ENCODE measurements around the gene FN1. TPM values are rescaled to one million over a fixed set of nuclear protein-coding genes. Genes with fewer than 3 reads are reported as not detected.

Gene FN1
- total RNA-seq, 1 donor from 2014 or later: 52.0 TPM

GRCh38 chr2:215460682-215461382 is 25.0 kb upstream of the FN1 start:
- H3K27ac ChIP-seq: no peak overlapping the region
- no peaks in the 10 kb centered on the region for H4K20me1 ChIP-seq (ENCODE audit: low read depth)
- TF ChIP-seq EZH2phosphoT487 (IDR thresholded peaks at IDR 0.05) (no peak), CTCF (IDR thresholded peaks at IDR 0.05) (no peak), EZH2 (IDR thresholded peaks at IDR 0.05) (no peak)
- no peaks in the 10 kb centered on the region for H3F3A ChIP-seq (ENCODE audit: low read depth)
- H3K4me3 Mint-ChIP-seq: no peak overlapping the region
- H3K4me1 Mint-ChIP-seq: no peaks in the 10 kb centered on the region
- H3K4me3 ChIP-seq: no peak overlapping the region
- H3K27ac Mint-ChIP-seq: no peak overlapping the region
- DNase-seq (ENCODE audit: low spot score): no peak
- no peaks in the 10 kb centered on the region for H3K36me3 Mint-ChIP-seq
- peaks cover 4% of the 10 kb centered on the region for H3K27me3 Mint-ChIP-seq (ENCODE audit: insufficient read depth, low read depth)
- no peaks in the 10 kb centered on the region for H3K27me3 ChIP-seq
- H3K4me2 ChIP-seq: no peak overlapping the region
- no peaks in the 10 kb centered on the region for H3K9me3 Mint-ChIP-seq
- H3K9me3 ChIP-seq (ENCODE audit: low read depth): no peaks in the 10 kb centered on the region
- H2AFZ ChIP-seq (replicated peaks): no peak overlapping the region
- H3K4me1 ChIP-seq: no peaks in the 10 kb centered on the region
- no peaks in the 10 kb centered on the region for H3K79me2 ChIP-seq (ENCODE audit: low read depth)
- no peaks in the 10 kb centered on the region for H3K36me3 ChIP-seq
- no peak overlapping the region for H3K9ac ChIP-seq

- Histone ChIP-seq H3K36me3 (no peaks in the 10 kb centered on the region), H3K4me1 (no peaks in the 10 kb centered on the region), H3K27me3 (no peaks in the 10 kb centered on the region), H3K4me2 (no peak overlapping the region), H3K9me3 (ENCODE audit: low read depth) (no peaks in the 10 kb centered on the region), H3K79me2 (ENCODE audit: low read depth) (no peaks in the 10 kb centered on the region), H4K20me1 (ENCODE audit: low read depth) (no peaks in the 10 kb centered on the region), H3K27ac (no peak overlapping the region), H3K4me3 (no peak overlapping the region), H3F3A (ENCODE audit: low read depth) (no peaks in the 10 kb centered on the region), H3K9ac (no peak overlapping the region), H2AFZ (replicated peaks) (no peak overlapping the region)
- Mint-ChIP-seq H3K9me3 (no peaks in the 10 kb centered on the region), H3K4me1 (no peaks in the 10 kb centered on the region), H3K27me3 (ENCODE audit: insufficient read depth, low read depth) (peaks cover 2% of the 10 kb centered on the region), H3K36me3 (no peaks in the 10 kb centered on the region), H3K4me3 (no peak overlapping the region), H3K27ac (no peak overlapping the region)
- no peak for TF ChIP-seq EZH2phosphoT487 (IDR thresholded peaks at IDR 0.05)
- TF ChIP-seq EZH2 (IDR thresholded peaks at IDR 0.05): no peak
- no peak for TF ChIP-seq CTCF (IDR thresholded peaks at IDR 0.05)
- no peak for DNase-seq (ENCODE audit: low spot score)
Observed at GRCh38 chr2:215455958-215456357, 20.1 kb upstream of the FN1 start.

GRCh38 chr2:215454519-215455246 is 18.8 kb upstream of the FN1 start:
- peak; percentile 31 for DNase-seq (ENCODE audit: low spot score)
- H3K27me3 ChIP-seq: no peaks in the 10 kb centered on the region
- Mint-ChIP-seq H3K9me3 (peaks cover 2% of the 10 kb centered on the region), H3K27me3 (ENCODE audit: insufficient read depth, low read depth) (peaks cover 2% of the 10 kb centered on the region), H3K4me3 (no peak overlapping the region), H3K36me3 (no peaks in the 10 kb centered on the region), H3K27ac (no peak overlapping the region), H3K4me1 (no peaks in the 10 kb centered on the region)
- H3K4me1 ChIP-seq: no peaks in the 10 kb centered on the region
- no peak overlapping the region for H2AFZ ChIP-seq (replicated peaks)
- no peak overlapping the region for H3K27ac ChIP-seq
- TF ChIP-seq EZH2 (IDR thresholded peaks at IDR 0.05): no peak
- no peak for TF ChIP-seq EZH2phosphoT487 (IDR thresholded peaks at IDR 0.05)
- TF ChIP-seq CTCF (IDR thresholded peaks at IDR 0.05): peak; percentile 77
- H3K4me3 ChIP-seq: no peak overlapping the region
- H3K4me2 ChIP-seq: no peak overlapping the region
- H3K36me3 ChIP-seq: no peaks in the 10 kb centered on the region
- H3K9me3 ChIP-seq (ENCODE audit: low read depth): no peaks in the 10 kb centered on the region
- no peaks in the 10 kb centered on the region for H4K20me1 ChIP-seq (ENCODE audit: low read depth)
- no peak overlapping the region for H3K9ac ChIP-seq
- no peaks in the 10 kb centered on the region for H3F3A ChIP-seq (ENCODE audit: low read depth)
- H3K79me2 ChIP-seq (ENCODE audit: low read depth): no peaks in the 10 kb centered on the region
